Measurements from ENCODE around the gene WDFY2. TPM values are rescaled to one million over a fixed set of nuclear protein-coding genes. Genes with fewer than 3 reads are reported as not detected.

The WDFY2 gene
- total RNA-seq, 1 experiment from 2014 or later, result 45.5 TPM

GRCh38 chr13:51547425-51548176, 36.7 kb upstream of the WDFY2 start:
- Histone ChIP-seq H3K9me3 (ENCODE audit: low read depth, low read length, poor library complexity, severe bottlenecking) (no peaks in the 10 kb centered on the region), H3K27me3 (replicated peaks; ENCODE audit: insufficient read depth, low read depth, low read length, poor library complexity) (no peaks in the 10 kb centered on the region), H3K4me1 (ENCODE audit: insufficient read depth, low read length, poor library complexity, severe bottlenecking) (peaks cover 36% of the 10 kb centered on the region), H3K36me3 (ENCODE audit: insufficient read depth, low read length, poor library complexity, severe bottlenecking) (no peaks in the 10 kb centered on the region), H3K4me3 (ENCODE audit: low read depth, low read length, poor library complexity, severe bottlenecking) (no peak overlapping the region), H3K27ac (ENCODE audit: low read depth, low read length, poor library complexity, severe bottlenecking) (no peak overlapping the region)
- POLR2A ChIA-PET (ENCODE audit: low non-redundant PET), result interaction anchor here (0.6 kb wide), 1 partner anchor 10 kb away, joined by 4 read pairs; no protein-coding TSS in a partner anchor
- intact Hi-C loops (cut with micrococcal nuclease; ENCODE audit: unreplicated experiment), result no loop called here
- no TSS peak for BruUV-seq (replicated peaks)
- no peak for TF ChIP-seq CTCF (conservative IDR thresholded peaks at IDR 0.05; ENCODE audit: low read depth, low read length)
- TF ChIP-seq EZH2 (IDR thresholded peaks at IDR 0.05; ENCODE audit: borderline replicate concordance, low read depth, low read length, poor library complexity, severe bottlenecking), result no peak
- CTCF ChIA-PET, result no interaction called here
- no peak for DNase-seq (ENCODE audit: low spot score)

GRCh38 chr13:51549050-51549449, 35.2 kb upstream of the WDFY2 start:
- Histone ChIP-seq H3K9me3 (ENCODE audit: low read depth, low read length, poor library complexity, severe bottlenecking) (no peaks in the 10 kb centered on the region), H3K4me3 (ENCODE audit: low read depth, low read length, poor library complexity, severe bottlenecking) (no peak overlapping the region), H3K27ac (ENCODE audit: low read depth, low read length, poor library complexity, severe bottlenecking) (peak overlapping the region; percentile 3), H3K27me3 (replicated peaks; ENCODE audit: insufficient read depth, low read depth, low read length, poor library complexity) (no peaks in the 10 kb centered on the region), H3K36me3 (ENCODE audit: insufficient read depth, low read length, poor library complexity, severe bottlenecking) (no peaks in the 10 kb centered on the region), H3K4me1 (ENCODE audit: insufficient read depth, low read length, poor library complexity, severe bottlenecking) (peaks cover 33% of the 10 kb centered on the region)
- ChIA-PET POLR2A (ENCODE audit: low non-redundant PET) (no interaction called here), CTCF (no interaction called here)
- no TSS peak for BruUV-seq (replicated peaks)
- no peak for DNase-seq (ENCODE audit: low spot score)
- intact Hi-C loops (cut with micrococcal nuclease; ENCODE audit: unreplicated experiment), result no loop called here
- TF ChIP-seq CTCF (conservative IDR thresholded peaks at IDR 0.05; ENCODE audit: low read depth, low read length), result no peak
- TF ChIP-seq EZH2 (IDR thresholded peaks at IDR 0.05; ENCODE audit: borderline replicate concordance, low read depth, low read length, poor library complexity, severe bottlenecking), result no peak

- no peaks in the 10 kb centered on the region for H3K36me3 ChIP-seq (ENCODE audit: insufficient read depth, low read length, poor library complexity, severe bottlenecking)
- CTCF ChIA-PET, result no interaction called here
- intact Hi-C loops (cut with micrococcal nuclease; ENCODE audit: unreplicated experiment), result no loop called here
- DNase-seq (ENCODE audit: low spot score), result no peak
- POLR2A ChIA-PET (ENCODE audit: low non-redundant PET), result no interaction called here
- no peak for TF ChIP-seq EZH2 (IDR thresholded peaks at IDR 0.05; ENCODE audit: borderline replicate concordance, low read depth, low read length, poor library complexity, severe bottlenecking)
- TF ChIP-seq CTCF (conservative IDR thresholded peaks at IDR 0.05; ENCODE audit: low read depth, low read length), result no peak
- peaks cover 33% of the 10 kb centered on the region for H3K4me1 ChIP-seq (ENCODE audit: insufficient read depth, low read length, poor library complexity, severe bottlenecking)
- H3K27ac ChIP-seq (ENCODE audit: low read depth, low read length, poor library complexity, severe bottlenecking), result peak overlapping the region; percentile 38
- no peak overlapping the region for H3K4me3 ChIP-seq (ENCODE audit: low read depth, low read length, poor library complexity, severe bottlenecking)
- H3K27me3 ChIP-seq (replicated peaks; ENCODE audit: insufficient read depth, low read depth, low read length, poor library complexity), result no peaks in the 10 kb centered on the region
- H3K9me3 ChIP-seq (ENCODE audit: low read depth, low read length, poor library complexity, severe bottlenecking), result no peaks in the 10 kb centered on the region
- BruUV-seq (replicated peaks), result no TSS peak
Observed at GRCh38 chr13:51549593-51549992, 34.7 kb upstream of the WDFY2 start.
